Nephron (organoid): ENCODE results near the gene PJA1.

ENCODE experiments used
- H3K27ac Mint-ChIP-seq, 3 experiments: 2 replicates each; pipeline ENCODE4 v1.8.0; 2020; ENCODE audit warnings: mixed read lengths in 3 of 3, mild to moderate bottlenecking in 2 of 3, moderate library complexity in 1 of 3
- H3K27me3 Mint-ChIP-seq: 2 replicates; pipeline ENCODE4 v1.8.0; 2021; ENCODE audit warnings: low read depth, mild to moderate bottlenecking, moderate library complexity, mixed read lengths
- H3K36me3 Mint-ChIP-seq: 2 replicates; pipeline ENCODE4 v1.8.0; 2020; ENCODE audit warnings: low read depth, mixed read lengths
- H3K4me1 Mint-ChIP-seq: 2 replicates; pipeline ENCODE4 v1.8.0; 2020; ENCODE audit warnings: mixed read lengths
- H3K4me3 Mint-ChIP-seq, 3 experiments: 2 replicates each; pipeline ENCODE4 v1.8.0; 2020; ENCODE audit warnings: mild to moderate bottlenecking in 3 of 3, mixed read lengths in 3 of 3, moderate library complexity in 2 of 3
- H3K9me3 Mint-ChIP-seq: 2 replicates; pipeline ENCODE4 v1.8.0; 2020; ENCODE audit warnings: mixed read lengths
- CTCF ChIP-seq, 3 experiments: fragments of 200-600 bp; sonication (generic); IDR thresholded peaks; one replicate each; pipeline ENCODE4 v1.5.0; 2021; ENCODE audit warnings: antibody characterized with exemption in 3 of 3; ENCODE audit not compliant: unreplicated experiment in 3 of 3

Gene PJA1

GRCh38 chrX:69152417-69152841, 12.8 kb downstream of the PJA1 start:
- H3K27ac Mint-ChIP-seq, result no peak overlapping the region
- H3K4me3 Mint-ChIP-seq, result no peak overlapping the region
- no peaks in the 10 kb centered on the region for H3K36me3 Mint-ChIP-seq
- H3K27me3 Mint-ChIP-seq, result no peaks in the 10 kb centered on the region
- no peak for TF ChIP-seq CTCF (IDR thresholded peaks at IDR 0.05; ENCODE audit: unreplicated experiment in 3 of 3)
- peaks cover 47% of the 10 kb centered on the region for H3K4me1 Mint-ChIP-seq
- peaks cover 3% of the 10 kb centered on the region for H3K9me3 Mint-ChIP-seq

- no peak for TF ChIP-seq CTCF (IDR thresholded peaks at IDR 0.05; ENCODE audit: unreplicated experiment in 3 of 3)
- Mint-ChIP-seq H3K36me3 (no peaks in the 10 kb centered on the region), H3K4me3 (no peak overlapping the region), H3K27ac (no peak overlapping the region), H3K27me3 (no peaks in the 10 kb centered on the region), H3K9me3 (peaks cover 3% of the 10 kb centered on the region), H3K4me1 (peaks cover 47% of the 10 kb centered on the region)
Observed at GRCh38 chrX:69151866-69152284, 13.4 kb downstream of the PJA1 start.

DNA sequence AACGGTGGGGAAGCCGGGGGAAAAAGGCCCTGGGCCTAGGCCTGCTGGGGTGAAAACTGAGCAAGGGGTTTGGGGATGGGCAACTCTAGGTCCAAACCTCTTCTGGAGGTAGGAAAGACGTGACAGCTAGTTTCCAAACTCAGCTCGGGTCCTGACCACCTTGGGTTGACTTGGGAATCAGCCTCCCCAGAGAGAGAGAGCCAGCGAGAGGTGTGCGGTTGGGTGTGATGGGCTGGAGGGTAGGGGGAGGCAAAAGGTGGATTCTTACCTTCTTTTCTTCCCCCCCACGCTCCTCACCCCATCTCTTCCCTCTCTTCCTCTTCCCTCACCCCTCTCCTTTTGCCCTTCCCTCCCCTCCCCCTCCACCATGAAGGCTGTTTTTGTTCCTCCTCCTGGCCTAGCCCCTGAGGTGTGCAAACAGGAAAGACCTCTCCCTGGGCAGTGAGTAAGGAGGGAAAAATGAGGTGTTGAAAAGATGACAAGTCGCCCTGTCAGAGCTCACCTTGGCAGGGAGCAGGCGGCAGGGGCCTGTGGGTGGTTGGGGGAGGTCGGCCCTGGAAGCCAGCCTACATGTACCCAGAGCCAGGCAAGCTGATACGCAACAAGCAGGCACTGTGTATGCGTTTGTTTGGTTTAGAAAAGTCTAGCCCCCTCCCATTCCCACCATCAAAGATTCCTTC, 14.8 kb downstream of the PJA1 start:
- H3K4me1 Mint-ChIP-seq, result peaks cover 37% of the 10 kb centered on the region
- peaks cover 5% of the 10 kb centered on the region for H3K9me3 Mint-ChIP-seq
- no peak overlapping the region for H3K4me3 Mint-ChIP-seq
- no peaks in the 10 kb centered on the region for H3K36me3 Mint-ChIP-seq
- no peaks in the 10 kb centered on the region for H3K27me3 Mint-ChIP-seq
- no peak overlapping the region for H3K27ac Mint-ChIP-seq
- TF ChIP-seq CTCF (IDR thresholded peaks at IDR 0.05; ENCODE audit: unreplicated experiment in 3 of 3), result no peak

DNA sequence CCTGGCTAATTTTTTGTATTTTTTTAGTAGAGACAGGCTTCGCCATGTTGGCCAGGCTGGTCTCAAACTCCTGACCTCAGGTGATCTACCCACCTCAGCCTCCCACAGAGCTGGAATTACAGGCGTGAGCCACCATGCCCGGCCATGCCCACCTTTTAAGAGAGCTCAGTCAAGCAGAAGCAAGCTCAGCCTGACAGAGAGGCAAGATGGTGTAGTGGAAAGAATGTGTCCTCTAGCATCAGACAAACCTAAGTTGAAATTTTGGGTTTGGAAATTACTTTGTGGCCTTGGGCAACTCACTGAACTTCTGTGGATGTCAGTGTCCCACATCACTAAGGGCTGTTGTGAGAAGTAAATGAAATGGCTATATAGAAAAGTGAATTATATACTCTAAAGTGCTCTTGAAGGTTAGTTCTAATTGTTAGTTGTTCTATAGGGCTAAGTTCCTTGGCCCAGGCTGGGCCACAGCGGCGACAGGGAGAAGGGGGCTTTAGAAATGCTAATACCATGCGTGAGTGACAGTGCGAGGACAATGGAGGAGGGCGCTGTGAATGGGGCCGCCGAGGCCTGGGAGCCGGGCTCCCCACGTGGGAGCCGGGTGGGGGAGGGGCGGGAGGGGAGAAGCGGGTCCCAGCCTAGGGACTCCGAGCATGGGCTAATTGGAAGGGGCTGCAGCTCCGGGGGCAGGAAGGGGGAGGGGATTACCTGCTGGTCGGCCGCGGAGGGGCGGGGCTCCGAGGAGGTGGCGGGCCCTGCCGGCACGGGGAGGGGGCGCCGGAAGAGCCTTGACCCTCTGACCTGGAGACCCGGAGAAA, 15.6 kb downstream of the PJA1 start:
- no peak for TF ChIP-seq CTCF (IDR thresholded peaks at IDR 0.05; ENCODE audit: unreplicated experiment in 3 of 3)
- Mint-ChIP-seq H3K9me3 (peaks cover 5% of the 10 kb centered on the region), H3K27ac (peak overlapping the region; percentile 44 to 66 (median 45)), H3K4me1 (peaks cover 35% of the 10 kb centered on the region), H3K4me3 (no peak overlapping the region), H3K27me3 (no peaks in the 10 kb centered on the region), H3K36me3 (no peaks in the 10 kb centered on the region)

DNA sequence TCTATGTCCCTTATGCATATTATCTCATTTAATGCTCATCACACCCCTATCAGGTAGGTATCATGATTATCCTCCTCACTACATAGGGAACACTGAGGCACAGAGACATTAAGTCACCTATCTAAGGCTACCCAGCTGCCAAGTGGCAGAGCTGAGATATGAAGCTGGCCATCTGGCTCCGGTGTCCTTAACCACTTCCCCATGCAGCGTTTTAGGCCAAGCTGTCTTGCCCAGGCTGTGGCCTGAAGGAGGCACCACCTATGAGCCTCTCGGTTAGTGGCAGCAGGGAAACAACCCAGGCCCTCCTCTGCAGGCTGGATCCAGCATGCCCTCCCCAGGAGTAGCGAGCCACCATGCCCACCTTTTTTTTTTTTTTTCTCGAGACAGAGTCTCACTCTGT, 16.3 kb downstream of the PJA1 start:
- peaks cover 5% of the 10 kb centered on the region for H3K9me3 Mint-ChIP-seq
- peaks cover 35% of the 10 kb centered on the region for H3K4me1 Mint-ChIP-seq
- no peaks in the 10 kb centered on the region for H3K27me3 Mint-ChIP-seq
- no peaks in the 10 kb centered on the region for H3K36me3 Mint-ChIP-seq
- H3K27ac Mint-ChIP-seq, result peak overlapping the region in 1 of 3 experiments; percentile 21
- H3K4me3 Mint-ChIP-seq, result no peak overlapping the region
- no peak for TF ChIP-seq CTCF (IDR thresholded peaks at IDR 0.05; ENCODE audit: unreplicated experiment in 3 of 3)
